ENCODE measurements around the gene AP1S2. TPM values are rescaled to one million over a fixed set of nuclear protein-coding genes. Genes with fewer than 3 reads are reported as not detected.

Gene AP1S2
- total and polyA plus RNA-seq, 10 donors: 23.3 to 133 (median 64.7) TPM

- WGBS, 5 donors: 81 to 85% (median 84%) methylated on average over 14 of the region's 14 CpGs
- no peaks in the 10 kb centered on the region for H3K9me3 ChIP-seq
- H3K36me3 ChIP-seq: peaks cover 8 to 100% (median 87%) of the 10 kb centered on the region in 6 donors
- H3K4me3 ChIP-seq: no peak overlapping the region
- TF ChIP-seq POLR2AphosphoS5 (IDR thresholded peaks at IDR 0.05) (no peak), CTCF (IDR thresholded peaks at IDR 0.05 in 8 of 11, conservative IDR thresholded peaks at IDR 0.05 in 3 of 11) (no peak)
- no peak overlapping the region for H3K27ac ChIP-seq
- H3K27me3 ChIP-seq (replicated peaks in 1 of 7): no peaks in the 10 kb centered on the region
- DNase-seq: no peak
- intact Hi-C loops (cut with DNase I; ENCODE audit: low total_unique reads): no loop called here
- peaks cover 0 to 20% (median 7%) of the 10 kb centered on the region in 6 donors for H3K4me1 ChIP-seq
These were observed 34.2 kb downstream of the AP1S2 start for GRCh38 chrX:15820106-15821073.

- intact Hi-C loops (cut with DNase I; ENCODE audit: low total_unique reads): no loop called here
- DNase-seq: no peak
- TF ChIP-seq POLR2A (IDR thresholded peaks at IDR 0.05) (no peak), POLR2AphosphoS5 (IDR thresholded peaks at IDR 0.05) (peak in 1 of 3 donors; percentile 7)
- no peak overlapping the region for H3K4me3 ChIP-seq
- peaks cover 0 to 32% (median 7%) of the 10 kb centered on the region in 6 donors for H3K4me1 ChIP-seq
- 19 to 45% (median 26%) methylated on average over 4 of the region's 4 CpGs for WGBS, 5 donors
- H3K36me3 ChIP-seq: peaks cover 2 to 100% (median 76%) of the 10 kb centered on the region in 6 donors
- H3K9me3 ChIP-seq: no peaks in the 10 kb centered on the region
- no peaks in the 10 kb centered on the region for H3K27me3 ChIP-seq (replicated peaks in 1 of 7)
- H3K27ac ChIP-seq: peak overlapping the region in 4 of 8 donors; percentile 2 to 36 (median 26)
These were observed 37.7 kb downstream of the AP1S2 start for GRCh38 chrX:15816886-15817285.

- intact Hi-C loops (cut with DNase I; ENCODE audit: low total_unique reads): no loop called here
- peaks cover 0 to 32% (median 7%) of the 10 kb centered on the region in 6 donors for H3K4me1 ChIP-seq
- 55 to 94% (median 78%) methylated on average over 1 of the region's 1 CpG for WGBS, 5 donors
- no peak overlapping the region for H3K4me3 ChIP-seq
- TF ChIP-seq POLR2A (IDR thresholded peaks at IDR 0.05) (no peak), CTCF (IDR thresholded peaks at IDR 0.05 in 8 of 11, conservative IDR thresholded peaks at IDR 0.05 in 3 of 11) (no peak), POLR2AphosphoS5 (IDR thresholded peaks at IDR 0.05) (no peak)
- H3K36me3 ChIP-seq: peaks cover 2 to 100% (median 77%) of the 10 kb centered on the region in 6 donors
- H3K27ac ChIP-seq: peak overlapping the region in 4 of 8 donors; percentile 2 to 36 (median 26)
- DNase-seq: no peak
- no peaks in the 10 kb centered on the region for H3K9me3 ChIP-seq
- H3K27me3 ChIP-seq (replicated peaks in 1 of 7): no peaks in the 10 kb centered on the region
These were observed 38.2 kb downstream of the AP1S2 start for GRCh38 chrX:15816438-15816809.

GRCh38 chrX:15815779-15816437 is 38.7 kb downstream of the AP1S2 start:
- TF ChIP-seq CTCF (IDR thresholded peaks at IDR 0.05 in 8 of 11, conservative IDR thresholded peaks at IDR 0.05 in 3 of 11) (peak in 7 of 11 experiments; percentile 10 to 36 (median 22)), POLR2AphosphoS5 (IDR thresholded peaks at IDR 0.05) (peak in 1 of 3 donors; percentile 27), POLR2A (IDR thresholded peaks at IDR 0.05) (no peak)
- intact Hi-C loops (cut with DNase I; ENCODE audit: low total_unique reads): no loop called here
- no peak for DNase-seq
- Histone ChIP-seq H3K27me3 (replicated peaks in 1 of 7) (no peaks in the 10 kb centered on the region), H3K4me3 (no peak overlapping the region), H3K36me3 (peaks cover 4 to 100% (median 77%) of the 10 kb centered on the region in 6 donors), H3K9me3 (no peaks in the 10 kb centered on the region), H3K27ac (peak overlapping the region in 4 of 8 donors; percentile 2 to 36 (median 26)), H3K4me1 (peaks cover 0 to 32% (median 7%) of the 10 kb centered on the region in 6 donors)
- WGBS, 5 donors: 42 to 72% (median 68%) methylated on average over 10 of the region's 10 CpGs

All from spleen (tissue), 11 donors.